Bone marrow (tissue), 2 donors: ENCODE data around the gene RANBP17.
A peak's percentile ranks its signal among the peaks of the same experiment; 100 is the strongest.
"Not testable (repeated sequence)": the region's sequence is repeated elsewhere in the genome, so short reads cannot be mapped to it uniquely, and the experiment has no call there.

Experiments
- DNase-seq, 2 donors: peaks; one replicate each; lab custom pipeline; 2025; lab: John Stamatoyannopoulos, UW

The RANBP17 gene

DNA sequence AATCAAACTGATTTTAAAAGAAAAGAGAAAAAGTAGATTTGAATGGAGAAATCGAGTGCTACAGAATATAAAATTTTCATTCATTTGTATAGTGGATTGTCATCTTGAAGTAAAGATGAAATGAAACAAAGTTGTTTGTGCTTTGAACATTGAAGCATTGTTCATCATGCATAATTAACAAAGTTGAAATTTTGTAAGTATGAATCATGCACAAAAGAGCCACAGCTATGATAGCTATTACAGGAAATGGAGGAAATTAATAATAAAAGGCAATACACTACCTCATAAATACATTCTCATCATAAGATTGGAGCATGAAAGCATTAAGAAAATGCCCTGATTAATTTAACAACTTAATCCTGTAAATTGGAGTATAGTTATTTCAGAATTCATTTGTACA is 293.8 kb downstream of the RANBP17 start:
- no peak for DNase-seq

DNA sequence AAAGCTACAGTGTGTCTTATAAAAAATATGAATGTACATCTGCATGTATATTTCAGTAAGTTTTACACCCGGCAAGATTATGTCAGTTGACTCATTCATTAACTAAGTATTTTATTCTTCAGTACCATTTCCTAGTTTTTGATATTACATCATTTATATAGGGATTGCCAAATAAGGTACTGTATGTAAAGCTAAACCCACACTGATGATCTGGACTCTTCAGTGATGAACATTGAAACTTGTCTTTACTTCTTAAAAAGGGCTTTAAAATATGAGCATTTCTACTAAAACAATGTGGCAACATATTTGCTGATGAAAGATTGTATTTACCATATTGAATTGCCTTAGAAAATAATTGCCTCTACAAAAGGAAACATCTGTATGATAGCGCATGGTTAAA is 295.5 kb downstream of the RANBP17 start:
- no peak for DNase-seq

GRCh38 chr5:171157775-171158174 is 296.0 kb downstream of the RANBP17 start:
- no peak for DNase-seq

DNA sequence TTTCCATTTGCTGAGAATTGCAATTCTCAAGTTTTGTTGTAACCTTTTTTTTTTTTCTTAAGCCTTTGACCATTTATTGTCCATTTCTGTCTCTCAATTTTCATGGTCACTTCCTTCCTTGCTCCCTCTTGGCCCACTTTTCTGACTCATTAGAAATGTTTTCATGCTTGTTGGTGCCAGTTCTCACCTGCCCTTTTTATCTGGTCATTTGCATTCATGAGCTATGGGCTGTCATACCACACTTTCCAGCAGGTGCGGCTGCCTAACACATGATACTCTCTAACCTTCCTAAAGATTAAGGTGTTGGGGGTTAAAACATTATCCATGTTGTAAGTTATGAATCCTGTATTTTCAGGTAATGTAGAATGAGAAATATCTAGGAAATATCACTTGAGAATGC is 296.8 kb downstream of the RANBP17 start:
- DNase-seq, result no peak

GRCh38 chr5:171162165-171162564 is 300.3 kb downstream of the RANBP17 start:
- DNase-seq, result no peak

GRCh38 chr5:171162596-171162995 is 300.8 kb downstream of the RANBP17 start:
- no peak for DNase-seq

- no peak for DNase-seq
Observed at GRCh38 chr5:171166766-171167165, 304.9 kb downstream of the RANBP17 start.

GRCh38 chr5:171168171-171168570 is 306.4 kb downstream of the RANBP17 start:
- no peak for DNase-seq

GRCh38 chr5:171174960-171175359 is 313.1 kb downstream of the RANBP17 start:
- not testable (repeated sequence) for DNase-seq

DNA sequence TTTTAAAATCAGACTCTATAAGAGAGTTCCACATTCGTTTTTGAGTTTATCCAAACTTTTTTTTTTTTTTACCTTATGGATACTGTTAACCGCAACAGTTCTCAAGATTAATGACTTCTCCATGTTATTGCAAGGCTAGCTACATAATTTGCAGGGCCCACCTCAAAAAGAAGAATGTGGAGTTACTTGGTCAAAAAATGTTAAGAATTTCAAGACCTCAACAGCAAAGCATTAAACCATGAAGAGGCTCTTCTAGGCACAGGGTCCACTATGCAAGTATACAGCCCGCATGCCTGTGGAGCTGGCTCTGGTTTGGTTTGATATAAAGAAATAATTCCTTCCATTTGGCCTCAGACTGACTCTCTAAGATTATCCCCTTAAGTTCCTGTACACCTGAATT is 313.9 kb downstream of the RANBP17 start:
- no peak for DNase-seq

- DNase-seq, result not testable (repeated sequence)
Observed at GRCh38 chr5:171178190-171178589, 316.4 kb downstream of the RANBP17 start.

DNA sequence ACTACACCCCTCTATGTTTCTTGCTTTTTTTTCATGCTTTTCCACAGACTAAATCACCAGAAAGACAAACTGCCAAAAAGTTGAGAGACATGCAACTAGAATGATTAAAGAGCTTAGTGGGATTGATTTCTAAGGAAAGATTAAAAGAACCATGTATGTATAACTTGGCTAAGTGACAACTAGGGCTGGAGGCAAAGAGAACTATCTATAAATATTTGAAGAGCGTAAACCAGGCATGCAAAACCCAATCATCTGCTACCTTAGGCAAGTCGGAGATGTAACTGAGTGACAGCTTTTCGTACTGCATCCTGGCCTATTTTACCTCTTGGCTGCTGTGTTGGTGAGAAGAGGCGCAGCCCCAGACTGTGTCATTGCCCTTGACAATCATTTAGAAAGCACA is 326.2 kb downstream of the RANBP17 start:
- no peak for DNase-seq

- DNase-seq, result no peak
Observed at GRCh38 chr5:171189442-171189841, 327.6 kb downstream of the RANBP17 start.

- DNase-seq, result no peak
Observed at GRCh38 chr5:171192111-171192510, 330.3 kb downstream of the RANBP17 start.

DNA sequence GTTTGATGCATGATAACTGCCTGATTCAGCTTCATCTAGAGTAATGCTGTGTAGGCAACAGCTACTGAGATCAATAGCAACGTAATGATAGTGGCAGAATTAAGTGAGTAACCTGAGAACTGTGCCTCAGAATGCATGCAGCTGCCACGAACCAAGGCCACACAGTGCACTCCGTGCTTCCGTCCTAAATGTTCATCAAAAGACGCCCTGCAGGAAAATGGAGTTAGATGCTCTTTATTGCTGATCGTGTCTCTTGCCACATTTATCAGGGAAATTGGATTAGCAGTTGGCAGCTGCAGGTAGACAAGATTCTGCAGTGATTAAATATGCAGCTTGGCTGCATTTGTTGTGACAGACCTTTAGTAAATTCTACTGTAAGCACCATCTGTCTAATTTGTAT is 339.5 kb downstream of the RANBP17 start:
- DNase-seq, result no peak

- no peak for DNase-seq
Observed at GRCh38 chr5:171205375-171205774, 343.6 kb downstream of the RANBP17 start.

DNA sequence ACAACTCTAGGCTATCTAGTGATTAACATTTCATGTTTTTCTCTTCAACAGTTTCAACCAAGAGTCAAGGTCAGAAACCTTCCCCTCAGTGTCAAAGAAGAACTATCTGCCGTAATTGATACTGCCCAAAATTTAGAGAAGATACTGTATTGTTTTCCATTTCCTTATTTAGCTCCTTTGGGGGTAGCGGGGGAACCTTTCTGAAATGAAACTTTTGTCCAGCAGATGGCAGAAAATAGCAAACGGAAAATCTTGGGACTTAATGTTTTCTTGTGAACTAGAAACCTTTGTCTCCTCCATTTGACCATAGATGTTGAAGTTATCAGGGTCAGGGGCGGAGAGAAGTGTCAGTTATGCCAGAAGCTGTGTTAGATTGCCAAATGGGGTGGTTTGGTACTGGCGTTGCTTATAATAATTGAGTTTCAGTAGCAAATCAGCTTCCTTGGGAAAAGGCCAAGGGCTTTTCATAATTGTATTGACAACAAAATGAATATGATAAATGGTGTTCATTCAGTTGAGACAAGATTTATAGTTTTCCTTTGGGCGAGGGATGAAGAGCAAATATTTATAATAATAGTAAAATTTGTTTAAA is 345.5 kb downstream of the RANBP17 start:
- peak in 1 of 2 donors; percentile 27 for DNase-seq

DNA sequence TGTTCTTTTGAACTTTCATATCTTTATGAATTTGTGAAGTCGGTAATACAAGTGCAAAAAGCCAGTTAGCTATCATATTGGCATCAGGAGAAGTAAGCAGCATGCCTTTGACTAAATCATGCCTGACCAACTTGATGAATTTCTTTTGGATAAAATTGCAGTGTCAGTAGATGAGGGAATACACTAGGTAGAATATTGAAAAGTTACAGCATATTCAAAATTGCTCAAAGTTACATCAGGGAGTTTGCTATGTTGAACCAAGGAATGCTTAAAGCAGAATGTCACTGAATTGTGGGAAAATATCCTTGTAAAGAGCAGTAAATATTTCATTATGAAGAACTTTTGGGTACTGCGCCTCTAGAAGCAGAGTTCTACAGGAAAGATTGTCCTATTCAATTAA is 360.1 kb downstream of the RANBP17 start:
- no peak for DNase-seq

GRCh38 chr5:171223927-171224326 is 362.1 kb downstream of the RANBP17 start:
- DNase-seq, result no peak

- no peak for DNase-seq
Observed at GRCh38 chr5:171226096-171226754, 364.4 kb downstream of the RANBP17 start.

- no peak for DNase-seq
Observed at GRCh38 chr5:171226864-171227263, 365.0 kb downstream of the RANBP17 start.

- no peak for DNase-seq
Observed at GRCh38 chr5:171236651-171237050, 374.8 kb downstream of the RANBP17 start.

GRCh38 chr5:171242521-171242920 is 380.7 kb downstream of the RANBP17 start:
- no peak for DNase-seq

GRCh38 chr5:171246231-171246630 is 384.4 kb downstream of the RANBP17 start:
- no peak for DNase-seq
